HEK293 (cell line): ENCODE results near the gene ATP5MC2.
A peak's percentile ranks its signal among the peaks of the same experiment; 100 is the strongest.

Experiments
- RBAK ChIP-seq: fragments of 450-650 bp; formaldehyde crosslinking; IDR thresholded peaks from 2 replicates; pipeline ENCODE4 v1.5.1; 2016; ENCODE audit warnings: missing biosample characterization, missing genetic modification characterization
- ZBTB48 ChIP-seq: fragments of 450-650 bp; formaldehyde crosslinking; IDR thresholded peaks from 2 replicates; pipeline ENCODE4 v1.5.1; 2016; ENCODE audit warnings: missing biosample characterization, missing genetic modification characterization
- ZBTB8A ChIP-seq: fragments of 450-650 bp; formaldehyde crosslinking; IDR thresholded peaks from 2 replicates; pipeline ENCODE4 v1.5.1; 2016; ENCODE audit warnings: missing biosample characterization, missing genetic modification characterization
- ZFP3 ChIP-seq: fragments of 450-650 bp; formaldehyde crosslinking; IDR thresholded peaks from 2 replicates; pipeline ENCODE4 v1.5.1; 2016; ENCODE audit warnings: low read depth, missing biosample characterization, missing genetic modification characterization
- ZNF138 ChIP-seq: fragments of 450-650 bp; formaldehyde crosslinking; IDR thresholded peaks from 2 replicates; pipeline ENCODE4 v1.5.1; 2016; ENCODE audit warnings: missing biosample characterization, missing genetic modification characterization, borderline replicate concordance
- ZNF19 ChIP-seq: fragments of 450-650 bp; formaldehyde crosslinking; IDR thresholded peaks from 2 replicates; pipeline ENCODE4; 2016; ENCODE audit warnings: missing biosample characterization, missing genetic modification characterization, low read depth
- ZNF214 ChIP-seq: fragments of 450-650 bp; formaldehyde crosslinking; IDR thresholded peaks from 2 replicates; pipeline ENCODE4 v1.5.1; 2017; ENCODE audit warnings: missing biosample characterization, mild to moderate bottlenecking, missing genetic modification characterization, borderline replicate concordance
- ZNF366 ChIP-seq: fragments of 450-650 bp; formaldehyde crosslinking; conservative IDR thresholded peaks from 2 replicates; pipeline ENCODE4 v1.5.1; 2016; ENCODE audit warnings: missing biosample characterization, missing genetic modification characterization
- ZNF394 ChIP-seq: fragments of 450-650 bp; formaldehyde crosslinking; IDR thresholded peaks from 2 replicates; pipeline ENCODE4 v1.5.1; 2016; ENCODE audit warnings: missing biosample characterization, missing genetic modification characterization, mild to moderate bottlenecking, moderate library complexity, borderline replicate concordance
- ZNF416 ChIP-seq: fragments of 450-650 bp; formaldehyde crosslinking; IDR thresholded peaks from 2 replicates; pipeline ENCODE4 v1.5.1; 2016; ENCODE audit warnings: missing biosample characterization, missing genetic modification characterization
- ZNF433 ChIP-seq: fragments of 450-650 bp; formaldehyde crosslinking; IDR thresholded peaks from 2 replicates; pipeline ENCODE4 v1.5.1; 2016; ENCODE audit warnings: missing biosample characterization, missing genetic modification characterization, low read depth
- ZNF510 ChIP-seq: fragments of 450-650 bp; formaldehyde crosslinking; IDR thresholded peaks from 2 replicates; pipeline ENCODE4 v1.5.1; 2018; ENCODE audit warnings: mild to moderate bottlenecking, missing genetic modification characterization, missing biosample characterization; ENCODE audit not compliant: insufficient replicate concordance
- ZNF530 ChIP-seq: fragments of 450-650 bp; formaldehyde crosslinking; IDR thresholded peaks from 2 replicates; pipeline ENCODE4 v1.5.1; 2016; ENCODE audit warnings: low read depth, missing biosample characterization, missing genetic modification characterization
- ZNF555 ChIP-seq: fragments of 450-650 bp; formaldehyde crosslinking; conservative IDR thresholded peaks from 2 replicates; pipeline ENCODE4 v1.5.1; 2017; ENCODE audit warnings: missing biosample characterization, mild to moderate bottlenecking, missing genetic modification characterization, inconsistent platforms
- ZNF558 ChIP-seq: fragments of 450-650 bp; formaldehyde crosslinking; IDR thresholded peaks from 2 replicates; pipeline ENCODE4 v1.5.1; 2016; ENCODE audit warnings: missing biosample characterization, missing genetic modification characterization
- ZNF626 ChIP-seq: fragments of 450-650 bp; sonication (Bioruptor Pico); formaldehyde crosslinking; IDR thresholded peaks from 2 replicates; pipeline ENCODE4 v1.5.1; 2018; ENCODE audit warnings: missing biosample characterization, missing genetic modification characterization, inconsistent platforms
- ZNF654 ChIP-seq: fragments of 450-650 bp; formaldehyde crosslinking; IDR thresholded peaks from 2 replicates; pipeline ENCODE4 v1.5.1; 2016; ENCODE audit warnings: low read depth, missing biosample characterization, missing genetic modification characterization
- ZNF776 ChIP-seq: fragments of 450-650 bp; formaldehyde crosslinking; IDR thresholded peaks from 2 replicates; pipeline ENCODE4 v1.5.0; 2017; ENCODE audit warnings: missing biosample characterization, missing genetic modification characterization, borderline replicate concordance
- ZNF785 ChIP-seq: fragments of 450-650 bp; formaldehyde crosslinking; IDR thresholded peaks from 2 replicates; pipeline ENCODE4 v1.5.1; 2016; ENCODE audit warnings: missing biosample characterization, missing genetic modification characterization
- ZSCAN30 ChIP-seq: fragments of 450-650 bp; IDR thresholded peaks from 2 replicates; pipeline ENCODE4 v1.5.1; 2018; ENCODE audit warnings: missing biosample characterization, mild to moderate bottlenecking, missing genetic modification characterization, moderate library complexity
- TF ChIP-seq, protein P1 (sequence below): fragments of 450-650 bp; formaldehyde crosslinking; IDR thresholded peaks from 2 replicates; pipeline ENCODE4 v1.5.1; 2016; ENCODE audit warnings: missing biosample characterization, missing genetic modification characterization, borderline replicate concordance
- TF ChIP-seq, protein P2 (sequence below): fragments of 450-650 bp; formaldehyde crosslinking; conservative IDR thresholded peaks from 2 replicates; pipeline ENCODE4 v1.5.1; 2016; ENCODE audit warnings: low read depth, missing biosample characterization, missing genetic modification characterization
- TF ChIP-seq, protein P3 (sequence below): fragments of 450-650 bp; formaldehyde crosslinking; IDR thresholded peaks from 2 replicates; pipeline ENCODE4 v1.5.1; 2016; ENCODE audit warnings: missing biosample characterization, missing genetic modification characterization
- TF ChIP-seq, protein P4 (sequence below): fragments of 450-650 bp; formaldehyde crosslinking; IDR thresholded peaks from 2 replicates; pipeline ENCODE4 v1.5.1; 2016; ENCODE audit warnings: missing biosample characterization, missing genetic modification characterization
- TF ChIP-seq, protein P5 (sequence below): fragments of 450-650 bp; formaldehyde crosslinking; conservative IDR thresholded peaks from 2 replicates; pipeline ENCODE4 v1.5.1; 2016; ENCODE audit warnings: low read depth, missing biosample characterization, missing genetic modification characterization

Gene ATP5MC2

DNA sequence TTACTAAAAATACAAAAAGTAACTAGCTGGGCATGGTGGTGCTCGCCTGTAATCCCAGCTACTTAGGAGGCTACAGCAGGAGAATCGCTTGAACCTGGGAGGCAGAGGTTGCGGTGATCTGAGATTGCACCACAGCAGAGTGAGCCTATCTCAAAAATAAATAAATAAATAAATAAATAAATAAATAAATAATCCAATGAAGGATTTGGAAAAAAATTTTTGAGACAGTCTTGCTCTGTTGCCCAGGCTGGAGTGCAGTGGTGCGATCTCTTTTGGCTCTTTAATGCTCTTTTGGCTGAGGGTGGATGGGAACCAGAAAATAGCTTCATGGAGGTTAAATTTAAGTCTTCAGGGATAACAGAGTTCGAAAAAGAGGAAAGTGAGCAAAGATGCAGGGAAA is 11.7 kb downstream of the ATP5MC2 start (continued):
- TF ChIP-seq, protein P1, sequence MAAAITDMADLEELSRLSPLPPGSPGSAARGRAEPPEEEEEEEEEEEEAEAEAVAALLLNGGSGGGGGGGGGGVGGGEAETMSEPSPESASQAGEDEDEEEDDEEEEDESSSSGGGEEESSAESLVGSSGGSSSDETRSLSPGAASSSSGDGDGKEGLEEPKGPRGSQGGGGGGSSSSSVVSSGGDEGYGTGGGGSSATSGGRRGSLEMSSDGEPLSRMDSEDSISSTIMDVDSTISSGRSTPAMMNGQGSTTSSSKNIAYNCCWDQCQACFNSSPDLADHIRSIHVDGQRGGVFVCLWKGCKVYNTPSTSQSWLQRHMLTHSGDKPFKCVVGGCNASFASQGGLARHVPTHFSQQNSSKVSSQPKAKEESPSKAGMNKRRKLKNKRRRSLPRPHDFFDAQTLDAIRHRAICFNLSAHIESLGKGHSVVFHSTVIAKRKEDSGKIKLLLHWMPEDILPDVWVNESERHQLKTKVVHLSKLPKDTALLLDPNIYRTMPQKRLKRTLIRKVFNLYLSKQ, result peak; percentile 39; the same call in 1 of the 2 replicates
- no peak for TF ChIP-seq ZNF510
- TF ChIP-seq, protein P2, sequence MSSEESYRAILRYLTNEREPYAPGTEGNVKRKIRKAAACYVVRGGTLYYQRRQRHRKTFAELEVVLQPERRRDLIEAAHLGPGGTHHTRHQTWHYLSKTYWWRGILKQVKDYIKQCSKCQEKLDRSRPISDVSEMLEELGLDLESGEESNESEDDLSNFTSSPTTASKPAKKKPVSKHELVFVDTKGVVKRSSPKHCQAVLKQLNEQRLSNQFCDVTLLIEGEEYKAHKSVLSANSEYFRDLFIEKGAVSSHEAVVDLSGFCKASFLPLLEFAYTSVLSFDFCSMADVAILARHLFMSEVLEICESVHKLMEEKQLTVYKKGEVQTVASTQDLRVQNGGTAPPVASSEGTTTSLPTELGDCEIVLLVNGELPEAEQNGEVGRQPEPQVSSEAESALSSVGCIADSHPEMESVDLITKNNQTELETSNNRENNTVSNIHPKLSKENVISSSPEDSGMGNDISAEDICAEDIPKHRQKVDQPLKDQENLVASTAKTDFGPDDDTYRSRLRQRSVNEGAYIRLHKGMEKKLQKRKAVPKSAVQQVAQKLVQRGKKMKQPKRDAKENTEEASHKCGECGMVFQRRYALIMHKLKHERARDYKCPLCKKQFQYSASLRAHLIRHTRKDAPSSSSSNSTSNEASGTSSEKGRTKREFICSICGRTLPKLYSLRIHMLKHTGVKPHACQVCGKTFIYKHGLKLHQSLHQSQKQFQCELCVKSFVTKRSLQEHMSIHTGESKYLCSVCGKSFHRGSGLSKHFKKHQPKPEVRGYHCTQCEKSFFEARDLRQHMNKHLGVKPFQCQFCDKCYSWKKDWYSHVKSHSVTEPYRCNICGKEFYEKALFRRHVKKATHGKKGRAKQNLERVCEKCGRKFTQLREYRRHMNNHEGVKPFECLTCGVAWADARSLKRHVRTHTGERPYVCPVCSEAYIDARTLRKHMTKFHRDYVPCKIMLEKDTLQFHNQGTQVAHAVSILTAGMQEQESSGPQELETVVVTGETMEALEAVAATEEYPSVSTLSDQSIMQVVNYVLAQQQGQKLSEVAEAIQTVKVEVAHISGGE (tag by site-specific recombination), result peak; percentile 80
- 0 out of 2 replicates have a peak, but pooled peaks have one; percentile 49 for TF ChIP-seq ZNF19 (tag by site-specific recombination)
- peak; percentile 85 for TF ChIP-seq ZBTB8A (tag by site-specific recombination)
- no peak for TF ChIP-seq ZSCAN30 (tag by site-specific recombination)
- TF ChIP-seq ZNF214 (tag by site-specific recombination), result no peak; the same call in 1 of the 2 replicates
- peak; percentile 83; the same call in 1 of the 2 replicates for TF ChIP-seq ZNF138 (tag by site-specific recombination)
- TF ChIP-seq ZNF785 (tag by site-specific recombination), result no peak
- TF ChIP-seq, protein P3, sequence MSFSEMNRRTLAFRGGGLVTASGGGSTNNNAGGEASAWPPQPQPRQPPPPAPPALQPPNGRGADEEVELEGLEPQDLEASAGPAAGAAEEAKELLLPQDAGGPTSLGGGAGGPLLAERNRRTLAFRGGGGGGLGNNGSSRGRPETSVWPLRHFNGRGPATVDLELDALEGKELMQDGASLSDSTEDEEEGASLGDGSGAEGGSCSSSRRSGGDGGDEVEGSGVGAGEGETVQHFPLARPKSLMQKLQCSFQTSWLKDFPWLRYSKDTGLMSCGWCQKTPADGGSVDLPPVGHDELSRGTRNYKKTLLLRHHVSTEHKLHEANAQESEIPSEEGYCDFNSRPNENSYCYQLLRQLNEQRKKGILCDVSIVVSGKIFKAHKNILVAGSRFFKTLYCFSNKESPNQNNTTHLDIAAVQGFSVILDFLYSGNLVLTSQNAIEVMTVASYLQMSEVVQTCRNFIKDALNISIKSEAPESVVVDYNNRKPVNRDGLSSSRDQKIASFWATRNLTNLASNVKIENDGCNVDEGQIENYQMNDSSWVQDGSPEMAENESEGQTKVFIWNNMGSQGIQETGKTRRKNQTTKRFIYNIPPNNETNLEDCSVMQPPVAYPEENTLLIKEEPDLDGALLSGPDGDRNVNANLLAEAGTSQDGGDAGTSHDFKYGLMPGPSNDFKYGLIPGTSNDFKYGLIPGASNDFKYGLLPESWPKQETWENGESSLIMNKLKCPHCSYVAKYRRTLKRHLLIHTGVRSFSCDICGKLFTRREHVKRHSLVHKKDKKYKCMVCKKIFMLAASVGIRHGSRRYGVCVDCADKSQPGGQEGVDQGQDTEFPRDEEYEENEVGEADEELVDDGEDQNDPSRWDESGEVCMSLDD, result no peak
- peak; percentile 89 for TF ChIP-seq ZNF558 (tag by site-specific recombination)
- TF ChIP-seq ZNF394 (tag by site-specific recombination), result peak; percentile 98
- TF ChIP-seq, protein P4, sequence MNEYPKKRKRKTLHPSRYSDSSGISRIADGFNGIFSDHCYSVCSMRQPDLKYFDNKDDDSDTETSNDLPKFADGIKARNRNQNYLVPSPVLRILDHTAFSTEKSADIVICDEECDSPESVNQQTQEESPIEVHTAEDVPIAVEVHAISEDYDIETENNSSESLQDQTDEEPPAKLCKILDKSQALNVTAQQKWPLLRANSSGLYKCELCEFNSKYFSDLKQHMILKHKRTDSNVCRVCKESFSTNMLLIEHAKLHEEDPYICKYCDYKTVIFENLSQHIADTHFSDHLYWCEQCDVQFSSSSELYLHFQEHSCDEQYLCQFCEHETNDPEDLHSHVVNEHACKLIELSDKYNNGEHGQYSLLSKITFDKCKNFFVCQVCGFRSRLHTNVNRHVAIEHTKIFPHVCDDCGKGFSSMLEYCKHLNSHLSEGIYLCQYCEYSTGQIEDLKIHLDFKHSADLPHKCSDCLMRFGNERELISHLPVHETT (tag by site-specific recombination), result 0 out of 2 replicates have a peak, but pooled peaks have one; percentile 27
- TF ChIP-seq ZNF654, result peak; percentile 50
- no peak for TF ChIP-seq ZNF776 (tag by site-specific recombination)
- TF ChIP-seq RBAK, result peak; percentile 88
- TF ChIP-seq ZNF416 (tag by site-specific recombination), result no peak
- TF ChIP-seq ZNF555 (tag by site-specific recombination), result peak; percentile 82
- TF ChIP-seq ZNF433, result peak; percentile 95
- TF ChIP-seq, protein P5, sequence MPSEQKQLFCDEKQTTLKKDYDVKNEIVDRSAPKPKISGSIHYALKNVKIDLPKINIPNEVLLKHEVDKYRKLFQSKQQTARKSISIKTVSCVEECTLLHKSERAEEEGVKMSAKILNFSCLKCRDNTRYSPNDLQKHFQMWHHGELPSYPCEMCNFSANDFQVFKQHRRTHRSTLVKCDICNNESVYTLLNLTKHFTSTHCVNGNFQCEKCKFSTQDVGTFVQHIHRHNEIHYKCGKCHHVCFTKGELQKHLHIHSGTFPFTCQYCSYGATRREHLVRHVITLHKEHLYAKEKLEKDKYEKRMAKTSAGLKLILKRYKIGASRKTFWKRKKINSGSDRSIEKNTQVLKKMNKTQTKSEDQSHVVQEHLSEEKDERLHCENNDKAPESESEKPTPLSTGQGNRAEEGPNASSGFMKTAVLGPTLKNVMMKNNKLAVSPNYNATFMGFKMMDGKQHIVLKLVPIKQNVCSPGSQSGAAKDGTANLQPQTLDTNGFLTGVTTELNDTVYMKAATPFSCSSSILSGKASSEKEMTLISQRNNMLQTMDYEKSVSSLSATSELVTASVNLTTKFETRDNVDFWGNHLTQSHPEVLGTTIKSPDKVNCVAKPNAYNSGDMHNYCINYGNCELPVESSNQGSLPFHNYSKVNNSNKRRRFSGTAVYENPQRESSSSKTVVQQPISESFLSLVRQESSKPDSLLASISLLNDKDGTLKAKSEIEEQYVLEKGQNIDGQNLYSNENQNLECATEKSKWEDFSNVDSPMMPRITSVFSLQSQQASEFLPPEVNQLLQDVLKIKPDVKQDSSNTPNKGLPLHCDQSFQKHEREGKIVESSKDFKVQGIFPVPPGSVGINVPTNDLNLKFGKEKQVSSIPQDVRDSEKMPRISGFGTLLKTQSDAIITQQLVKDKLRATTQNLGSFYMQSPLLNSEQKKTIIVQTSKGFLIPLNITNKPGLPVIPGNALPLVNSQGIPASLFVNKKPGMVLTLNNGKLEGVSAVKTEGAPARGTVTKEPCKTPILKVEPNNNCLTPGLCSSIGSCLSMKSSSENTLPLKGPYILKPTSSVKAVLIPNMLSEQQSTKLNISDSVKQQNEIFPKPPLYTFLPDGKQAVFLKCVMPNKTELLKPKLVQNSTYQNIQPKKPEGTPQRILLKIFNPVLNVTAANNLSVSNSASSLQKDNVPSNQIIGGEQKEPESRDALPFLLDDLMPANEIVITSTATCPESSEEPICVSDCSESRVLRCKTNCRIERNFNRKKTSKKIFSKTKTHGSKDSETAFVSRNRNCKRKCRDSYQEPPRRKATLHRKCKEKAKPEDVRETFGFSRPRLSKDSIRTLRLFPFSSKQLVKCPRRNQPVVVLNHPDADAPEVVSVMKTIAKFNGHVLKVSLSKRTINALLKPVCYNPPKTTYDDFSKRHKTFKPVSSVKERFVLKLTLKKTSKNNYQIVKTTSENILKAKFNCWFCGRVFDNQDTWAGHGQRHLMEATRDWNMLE, result peak; percentile 96
- TF ChIP-seq ZNF530 (tag by site-specific recombination), result 0 out of 2 replicates have a peak, but pooled peaks have one; percentile 72
- TF ChIP-seq ZNF626 (tag by site-specific recombination), result no peak
- no peak for TF ChIP-seq ZBTB48 (tag by site-specific recombination)
- TF ChIP-seq ZFP3 (tag by site-specific recombination), result no peak
- no peak; the same call in 1 of the 2 replicates for TF ChIP-seq ZNF366 (tag by site-specific recombination)
